ENCODE results near the gene TRDN.
A peak's percentile ranks its signal among the peaks of the same experiment; 100 is the strongest.
"Not testable (repeated sequence)": the region's sequence is repeated elsewhere in the genome, so short reads cannot be mapped to it uniquely, and the experiment has no call there.

TRDN gene

DNA sequence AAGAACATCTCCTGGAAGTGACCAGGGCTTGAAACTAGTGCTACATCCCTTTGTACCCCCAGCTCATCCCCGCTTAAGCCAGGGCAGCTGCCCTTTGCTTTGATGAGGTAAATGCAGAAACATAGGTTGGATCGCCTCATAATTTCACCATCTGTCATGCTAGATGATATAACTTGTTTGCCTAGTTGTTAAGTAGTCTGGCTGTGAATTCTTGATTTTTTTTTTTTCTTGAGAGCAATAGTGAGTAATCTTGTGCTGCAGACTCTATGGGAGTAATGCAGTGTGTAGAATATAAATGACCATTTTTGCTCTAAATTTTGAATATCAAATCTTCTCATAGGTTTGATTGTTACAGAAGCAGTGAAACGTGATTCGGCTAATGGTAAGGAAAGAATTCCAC lies 4.1 kb downstream of the TRDN start:
- no peak for DNase-seq

GRCh38 chr6:123629258-123629941 lies 7.3 kb downstream of the TRDN start:
- no peak for DNase-seq

DNA sequence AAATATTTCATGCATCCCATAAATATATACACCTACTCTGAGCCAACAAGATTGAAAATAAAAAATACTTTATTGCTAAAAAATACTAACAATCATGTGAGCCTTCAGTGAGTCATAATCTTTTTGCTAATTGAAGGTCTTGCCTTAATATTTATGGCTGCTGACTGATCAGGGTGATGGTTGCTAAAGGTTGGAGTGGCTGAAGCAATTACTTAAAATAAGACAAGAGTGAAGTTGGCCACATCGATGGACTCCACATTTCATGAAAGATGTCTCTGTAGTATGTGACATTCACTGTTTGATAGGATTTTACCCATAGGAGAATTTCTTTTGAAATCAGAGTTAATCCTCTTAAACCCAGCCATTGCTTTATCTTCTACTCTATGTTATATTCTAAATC lies 11.1 kb downstream of the TRDN start:
- no peak for DNase-seq

GRCh38 chr6:123622780-123623179 lies 14.0 kb downstream of the TRDN start:
- DNase-seq = no peak

DNA sequence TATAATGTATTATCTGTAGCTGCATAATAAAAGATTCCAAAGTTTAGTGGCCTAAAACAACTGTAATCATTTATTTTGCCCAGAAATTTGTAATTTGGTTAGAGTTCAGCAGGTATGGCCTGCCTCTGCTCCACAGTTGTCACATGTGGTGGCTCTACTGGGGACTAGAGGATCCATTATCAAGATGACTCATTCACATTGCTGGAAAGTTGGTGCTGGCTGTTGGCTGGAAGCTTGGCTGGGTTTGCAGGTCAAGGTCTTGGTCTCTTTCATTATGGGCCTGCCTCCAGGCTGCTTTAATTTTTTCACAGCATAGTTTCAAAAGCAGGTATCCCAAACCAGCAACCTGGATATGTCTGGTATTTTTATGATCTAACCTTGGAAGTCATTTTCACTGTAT lies 17.6 kb downstream of the TRDN start:
- DNase-seq = no peak

DNA sequence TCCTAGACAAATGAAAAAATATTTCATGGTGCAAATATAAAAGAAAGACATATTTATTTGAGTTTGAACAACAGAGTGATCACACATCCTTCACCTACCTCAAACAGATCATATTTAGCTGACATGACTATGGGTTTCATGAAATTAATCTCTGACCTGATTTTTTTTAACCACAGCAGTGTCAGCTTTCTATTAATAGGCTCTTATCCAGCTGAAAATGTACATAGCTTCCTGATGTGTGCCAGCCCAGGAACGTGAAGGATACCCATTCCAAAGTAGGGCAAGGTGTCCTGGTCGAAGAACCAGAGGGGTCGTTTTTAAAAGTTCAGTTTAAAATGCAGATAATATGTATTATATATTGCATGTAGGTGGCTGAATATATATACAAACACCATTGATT lies 19.8 kb downstream of the TRDN start:
- no peak for DNase-seq

GRCh38 chr6:123616016-123616415 lies 20.7 kb downstream of the TRDN start:
- DNase-seq = no peak

DNA sequence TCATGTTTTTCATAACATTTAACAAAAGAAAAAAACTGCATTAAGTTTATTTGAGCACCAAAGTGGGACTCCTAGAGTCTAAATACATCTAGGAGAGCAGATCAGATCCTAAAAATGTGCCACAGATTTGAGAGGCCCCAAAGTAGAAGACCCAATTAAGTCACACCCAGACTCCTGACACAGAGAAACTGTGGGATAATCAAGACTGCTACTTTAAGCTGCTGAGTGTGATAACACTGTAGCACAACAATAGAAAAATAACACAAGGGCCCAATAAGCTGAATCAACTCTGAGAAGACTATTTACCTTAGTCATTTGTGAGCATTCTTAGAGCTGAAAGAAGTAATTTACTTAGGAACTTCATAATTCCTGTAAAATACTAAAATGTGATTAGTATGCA lies 26.0 kb downstream of the TRDN start:
- DNase-seq = no peak

DNA sequence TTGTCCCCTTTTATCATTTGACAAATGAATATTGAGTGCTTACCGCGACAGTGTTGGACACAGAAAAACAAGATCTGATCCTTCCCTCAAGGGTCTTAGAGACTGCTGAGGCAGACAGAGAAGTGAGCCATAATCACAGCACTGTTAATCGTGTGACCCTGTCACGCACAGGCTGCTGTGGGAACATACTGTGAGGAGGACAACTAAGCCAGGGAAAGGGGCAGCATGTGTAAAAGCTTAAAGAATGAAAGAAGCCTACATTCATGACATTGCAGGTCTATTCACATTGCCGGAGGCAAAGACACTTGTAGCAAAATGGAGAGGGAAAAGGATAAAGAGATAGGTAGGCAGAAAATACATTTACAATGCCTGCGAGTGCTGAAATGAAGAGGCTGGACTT lies 32.7 kb downstream of the TRDN start:
- peak; percentile 42 to 51 for DNase-seq

DNA sequence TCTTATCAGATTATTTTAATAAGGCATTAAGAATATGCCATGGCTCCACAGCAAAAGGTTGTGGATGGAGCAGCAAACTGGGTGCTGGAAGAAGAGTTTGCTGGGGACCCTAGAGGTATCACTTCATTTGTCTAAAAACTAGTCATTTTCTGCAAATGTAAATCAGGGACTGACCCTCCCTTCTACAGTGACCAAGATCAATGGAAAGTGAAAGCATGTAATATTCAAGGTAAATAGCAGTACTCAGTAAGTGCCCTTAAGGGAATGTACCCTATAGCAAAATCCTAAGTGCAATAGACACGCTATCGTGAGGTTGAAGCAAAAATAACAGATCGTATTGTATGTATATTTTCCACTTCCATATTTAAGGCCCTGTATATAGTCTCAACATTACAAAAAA lies 38.7 kb downstream of the TRDN start:
- no peak for DNase-seq

DNA sequence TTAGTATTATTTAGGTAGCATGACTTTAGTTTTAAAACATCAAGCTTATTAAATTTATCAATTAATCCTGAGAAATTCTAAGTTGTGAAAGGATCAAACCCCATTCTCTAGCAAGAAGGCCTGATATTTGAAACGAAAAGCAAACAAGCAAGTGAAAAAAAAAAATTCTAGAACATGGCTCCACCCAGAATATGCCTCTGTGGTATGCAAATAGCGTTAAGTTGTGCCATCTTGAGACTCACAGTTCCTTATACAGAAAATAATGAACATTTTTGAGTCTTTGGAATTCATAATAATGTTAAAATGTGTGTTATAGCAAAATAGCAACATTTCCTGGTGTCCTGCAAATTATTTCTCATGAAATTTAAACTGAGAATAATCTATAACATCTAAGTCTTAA lies 42.0 kb downstream of the TRDN start:
- no peak for DNase-seq

- no peak for DNase-seq
Measured at GRCh38 chr6:123592426-123592825, 44.3 kb downstream of the TRDN start.

DNA sequence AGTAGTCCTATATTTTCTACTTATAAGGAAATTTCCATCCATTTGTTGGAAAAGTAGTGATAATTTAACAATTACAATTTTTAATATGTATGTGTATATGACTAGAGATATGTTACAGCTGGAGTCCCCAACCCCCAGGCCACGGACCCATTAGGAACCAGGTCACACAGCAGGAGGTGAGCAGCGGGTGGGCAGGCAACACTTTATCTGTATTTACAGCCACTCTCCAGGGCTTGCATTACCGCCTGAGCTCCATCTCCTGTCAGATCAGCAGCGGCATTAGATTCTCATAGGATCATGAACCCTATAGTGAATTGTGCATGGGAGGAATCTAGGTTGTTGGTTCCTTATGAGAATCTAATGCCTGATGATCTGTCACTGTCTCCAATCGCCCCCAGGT lies 46.8 kb downstream of the TRDN start:
- no peak for DNase-seq

DNA sequence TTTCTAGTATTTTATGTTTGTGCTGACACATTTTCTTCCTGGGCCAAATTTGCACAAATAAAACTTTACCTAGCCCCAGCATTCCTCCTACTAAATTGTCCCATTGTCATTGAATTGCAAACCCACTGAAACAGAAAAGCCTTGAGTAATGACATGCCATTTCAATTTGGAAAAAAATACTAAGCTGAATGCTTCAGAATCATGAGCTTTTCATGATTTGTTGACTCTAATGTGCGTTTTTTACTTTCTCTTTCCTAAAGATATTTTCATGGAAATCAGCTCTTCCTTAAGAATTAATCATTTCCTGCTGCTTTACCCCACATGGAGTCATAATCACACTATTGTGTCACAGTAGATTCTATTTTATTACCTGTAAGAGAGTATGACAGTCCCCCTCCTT lies 47.4 kb downstream of the TRDN start:
- DNase-seq = no peak

DNA sequence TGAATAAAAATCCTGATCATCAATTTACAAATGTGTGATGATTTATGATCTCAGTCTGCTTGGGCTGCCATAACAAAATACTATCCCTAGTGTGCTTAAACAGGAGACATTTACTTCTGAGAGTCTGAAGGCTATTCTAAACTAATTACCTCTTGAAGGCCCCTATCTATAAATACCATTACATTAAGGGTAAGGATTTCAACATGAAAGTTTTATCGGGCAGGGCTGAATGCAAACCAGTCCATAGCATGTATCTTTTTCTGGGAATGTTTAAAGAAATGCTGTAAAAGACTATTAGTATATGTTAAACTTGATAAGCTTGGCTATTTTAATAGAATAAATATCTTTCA lies 48.2 kb downstream of the TRDN start:
- DNase-seq = no peak

GRCh38 chr6:123587838-123588545 lies 48.8 kb downstream of the TRDN start:
- DNase-seq = no peak

- DNase-seq = not testable (repeated sequence)
Measured at GRCh38 chr6:123587407-123587806, 49.3 kb downstream of the TRDN start.

DNA sequence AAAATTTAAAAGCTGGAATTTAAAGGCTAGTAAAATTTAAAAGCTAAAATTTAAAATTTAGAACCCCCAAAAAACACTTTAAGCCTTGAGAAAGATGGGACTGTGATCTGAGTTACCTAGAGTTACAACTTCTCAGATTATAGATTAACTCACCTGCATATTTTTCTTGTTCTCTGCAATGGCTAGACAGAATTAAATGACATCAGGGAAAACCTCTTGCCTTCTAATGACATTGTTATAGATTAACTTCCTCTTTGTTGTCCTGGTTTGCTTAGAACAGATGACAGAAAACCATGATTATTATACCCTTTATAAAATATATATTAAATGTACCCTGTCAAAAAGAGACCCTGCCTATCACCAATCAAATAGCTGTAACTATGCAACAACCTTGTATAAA lies 56.4 kb downstream of the TRDN start:
- DNase-seq = no peak

DNA sequence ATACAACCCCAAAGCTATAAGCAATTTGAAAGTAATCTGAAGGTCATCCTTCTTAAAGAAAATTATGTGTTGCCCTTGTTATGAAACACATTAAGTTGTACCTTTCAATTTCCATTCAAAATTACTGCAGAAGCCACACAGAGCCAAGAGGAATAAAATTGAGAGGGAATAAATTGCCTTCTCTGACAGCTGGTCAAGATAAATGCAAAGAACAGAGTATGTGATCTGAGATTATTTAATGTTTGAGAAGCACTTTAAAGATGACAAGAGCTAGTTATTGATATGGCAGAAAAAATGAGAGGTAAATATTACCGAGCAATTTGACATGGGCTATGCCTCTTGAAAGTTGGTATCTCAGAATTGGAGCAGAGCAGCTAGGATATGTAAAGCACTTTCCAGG lies 61.6 kb downstream of the TRDN start:
- DNase-seq = no peak

GRCh38 chr6:123570813-123571684 lies 65.7 kb downstream of the TRDN start:
- no peak for DNase-seq

- DNase-seq = no peak
Measured at GRCh38 chr6:123569575-123569974, 67.2 kb downstream of the TRDN start.

GRCh38 chr6:123565529-123565928 lies 71.2 kb downstream of the TRDN start:
- DNase-seq = no peak

DNA sequence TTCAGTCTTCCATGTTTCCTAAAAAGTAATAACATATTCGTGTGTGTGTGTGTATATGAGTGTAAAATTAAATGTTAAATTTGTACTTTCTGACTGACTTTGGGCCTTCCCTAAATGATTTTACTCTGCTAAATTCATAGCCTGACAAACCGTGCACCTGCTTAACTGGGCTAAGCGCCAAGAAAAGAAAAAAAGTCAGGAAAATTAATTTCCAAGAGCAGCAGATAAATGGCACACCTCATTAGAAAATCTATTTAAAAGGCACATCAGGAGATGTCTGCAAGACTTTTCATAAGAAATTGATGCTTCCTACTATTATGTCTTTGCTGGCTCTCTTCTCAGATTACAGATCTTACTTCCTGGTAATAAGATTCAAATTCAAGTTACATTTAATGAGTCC lies 72.4 kb downstream of the TRDN start:
- no peak for DNase-seq

- DNase-seq = no peak
Measured at GRCh38 chr6:123562677-123563076, 74.1 kb downstream of the TRDN start.

All from NCI-H1930 (cell line).